Sigmoid colon (tissue), 4 donors: Measurements from ENCODE around the gene OCRL.

Source experiments
- POLR2A ChIP-seq, 2 donors: fragments of 450-650 bp; IDR thresholded peaks; one replicate each; pipeline ENCODE4 v1.6.1; 2016; ENCODE audit warnings: antibody characterized with exemption in 2 of 2, mild to moderate bottlenecking in 2 of 2, moderate library complexity in 2 of 2
- POLR2AphosphoS5 ChIP-seq, 4 donors: sonication (generic); formaldehyde crosslinking; IDR thresholded peaks; one replicate each; pipeline ENCODE4 v1.6.1; 2017; ENCODE audit warnings: antibody characterized with exemption in 4 of 4
- TF ChIP-seq, protein P1 (sequence below), 4 experiments: fragments of 450-650 bp in 3 of 4; fragments of 200-600 bp in 1 of 4; IDR thresholded peaks; one replicate each; pipeline ENCODE4 v1.5.1; 2016 to 2019; ENCODE audit warnings: antibody characterized with exemption in 4 of 4, mild to moderate bottlenecking in 3 of 4, moderate library complexity in 2 of 4

DNA sequence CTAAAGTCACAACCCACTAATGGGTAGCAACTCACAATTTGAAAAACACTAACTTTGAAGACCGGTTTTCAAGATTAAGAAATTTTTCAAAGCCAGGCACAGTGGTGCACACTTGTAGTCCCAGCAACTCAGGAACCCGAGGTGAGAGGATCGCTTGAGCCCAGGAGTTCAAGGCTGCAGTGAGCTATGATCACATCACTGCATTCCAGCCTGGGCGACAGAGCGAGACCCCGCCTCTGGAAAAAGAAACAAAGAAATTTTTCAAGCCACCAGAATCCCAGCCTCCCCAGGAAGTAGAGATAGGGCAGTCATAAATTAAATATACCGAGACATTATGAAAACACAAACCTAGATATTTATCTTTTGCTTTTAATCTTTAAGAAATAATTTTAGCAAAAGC, 29.7 kb upstream of the OCRL start:
- TF ChIP-seq, protein P1, sequence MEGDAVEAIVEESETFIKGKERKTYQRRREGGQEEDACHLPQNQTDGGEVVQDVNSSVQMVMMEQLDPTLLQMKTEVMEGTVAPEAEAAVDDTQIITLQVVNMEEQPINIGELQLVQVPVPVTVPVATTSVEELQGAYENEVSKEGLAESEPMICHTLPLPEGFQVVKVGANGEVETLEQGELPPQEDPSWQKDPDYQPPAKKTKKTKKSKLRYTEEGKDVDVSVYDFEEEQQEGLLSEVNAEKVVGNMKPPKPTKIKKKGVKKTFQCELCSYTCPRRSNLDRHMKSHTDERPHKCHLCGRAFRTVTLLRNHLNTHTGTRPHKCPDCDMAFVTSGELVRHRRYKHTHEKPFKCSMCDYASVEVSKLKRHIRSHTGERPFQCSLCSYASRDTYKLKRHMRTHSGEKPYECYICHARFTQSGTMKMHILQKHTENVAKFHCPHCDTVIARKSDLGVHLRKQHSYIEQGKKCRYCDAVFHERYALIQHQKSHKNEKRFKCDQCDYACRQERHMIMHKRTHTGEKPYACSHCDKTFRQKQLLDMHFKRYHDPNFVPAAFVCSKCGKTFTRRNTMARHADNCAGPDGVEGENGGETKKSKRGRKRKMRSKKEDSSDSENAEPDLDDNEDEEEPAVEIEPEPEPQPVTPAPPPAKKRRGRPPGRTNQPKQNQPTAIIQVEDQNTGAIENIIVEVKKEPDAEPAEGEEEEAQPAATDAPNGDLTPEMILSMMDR (IDR thresholded peaks at IDR 0.05), result no peak
- no peak for TF ChIP-seq POLR2A (IDR thresholded peaks at IDR 0.05)
- TF ChIP-seq POLR2AphosphoS5 (IDR thresholded peaks at IDR 0.05), result no peak
